Peyer's patch (tissue), 4 donors: Measurements from ENCODE around the gene MGA.

Source experiments
- CTCF ChIP-seq, 6 experiments: fragments of 450-650 bp in 4 of 6; fragments of 200-600 bp in 2 of 6; sonication (generic) in 1 of 6; IDR thresholded peaks; one replicate each; pipeline ENCODE4 v1.5.1; 2017 to 2019; ENCODE audit warnings: antibody characterized with exemption in 6 of 6, mild to moderate bottlenecking in 3 of 6, moderate library complexity in 1 of 6
- POLR2A ChIP-seq, 2 donors: fragments of 450-650 bp; IDR thresholded peaks; one replicate each; pipeline ENCODE4 v1.5.1; 2017; ENCODE audit warnings: antibody characterized with exemption in 2 of 2, mild to moderate bottlenecking in 2 of 2, moderate library complexity in 2 of 2

GRCh38 chr15:41622901-41623300 is 37.3 kb upstream of the MGA start:
- TF ChIP-seq CTCF (IDR thresholded peaks at IDR 0.05) = no peak
- no peak for TF ChIP-seq POLR2A (IDR thresholded peaks at IDR 0.05)
